ENCODE measurements around the gene PRR12.

Gene PRR12

DNA sequence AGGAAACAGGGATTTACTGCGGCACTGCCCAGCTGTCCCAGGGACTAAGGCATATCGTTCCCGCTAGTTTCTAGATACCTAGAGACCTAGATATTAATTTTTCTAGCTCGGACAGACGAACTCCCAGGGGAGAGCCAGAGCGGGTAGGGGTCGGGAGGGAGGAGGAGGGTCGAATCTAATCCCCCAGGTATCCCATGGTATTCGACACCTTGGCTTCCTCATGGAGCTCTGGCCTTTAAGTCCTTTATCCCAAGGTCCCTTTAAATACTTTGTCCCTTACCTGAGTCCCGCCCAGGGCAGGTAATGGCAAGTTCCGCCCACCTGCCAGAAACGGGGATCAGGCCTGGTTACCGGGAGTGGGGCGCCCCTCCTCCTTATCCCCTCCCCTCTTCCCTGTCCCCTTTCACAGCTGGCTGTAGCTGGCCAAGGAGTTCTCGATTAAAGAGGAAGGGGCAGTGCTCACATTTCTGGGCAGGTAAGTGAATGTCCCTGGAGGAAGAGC, 9.9 kb upstream of the PRR12 start, which contains the start of gene PRRG2:
Gene PRRG2, plus strand, starts transcription at position 310 of the 502 bp plus-strand sequence. CDS start 1,904 bp downstream, outside the sequence.
- no peak for DNase-seq
- no peaks in the 10 kb centered on the region for H3K27me3 ChIP-seq (ENCODE audit: insufficient read depth, low read length, poor library complexity)
- H4K20me1 ChIP-seq (ENCODE audit: insufficient read depth, low read length): 0 out of 2 replicates have a peak, but pooled peaks cover 2% of the 10 kb centered on the region
- no peak for TF ChIP-seq EZH2 (IDR thresholded peaks at IDR 0.05; ENCODE audit: borderline replicate concordance, low read depth, low read length, severe bottlenecking)
- TF ChIP-seq, protein P1, sequence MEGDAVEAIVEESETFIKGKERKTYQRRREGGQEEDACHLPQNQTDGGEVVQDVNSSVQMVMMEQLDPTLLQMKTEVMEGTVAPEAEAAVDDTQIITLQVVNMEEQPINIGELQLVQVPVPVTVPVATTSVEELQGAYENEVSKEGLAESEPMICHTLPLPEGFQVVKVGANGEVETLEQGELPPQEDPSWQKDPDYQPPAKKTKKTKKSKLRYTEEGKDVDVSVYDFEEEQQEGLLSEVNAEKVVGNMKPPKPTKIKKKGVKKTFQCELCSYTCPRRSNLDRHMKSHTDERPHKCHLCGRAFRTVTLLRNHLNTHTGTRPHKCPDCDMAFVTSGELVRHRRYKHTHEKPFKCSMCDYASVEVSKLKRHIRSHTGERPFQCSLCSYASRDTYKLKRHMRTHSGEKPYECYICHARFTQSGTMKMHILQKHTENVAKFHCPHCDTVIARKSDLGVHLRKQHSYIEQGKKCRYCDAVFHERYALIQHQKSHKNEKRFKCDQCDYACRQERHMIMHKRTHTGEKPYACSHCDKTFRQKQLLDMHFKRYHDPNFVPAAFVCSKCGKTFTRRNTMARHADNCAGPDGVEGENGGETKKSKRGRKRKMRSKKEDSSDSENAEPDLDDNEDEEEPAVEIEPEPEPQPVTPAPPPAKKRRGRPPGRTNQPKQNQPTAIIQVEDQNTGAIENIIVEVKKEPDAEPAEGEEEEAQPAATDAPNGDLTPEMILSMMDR (IDR thresholded peaks at IDR 0.05; ENCODE audit: borderline replicate concordance, extremely low read depth, low read length, poor library complexity, severe bottlenecking): no peak
- no peak for ATAC-seq (ENCODE audit: insufficient read depth, low read depth)
- H3K27ac ChIP-seq (ENCODE audit: low read length): peak within 1 kb of the TSS; percentile 81
- peak within 1 kb of the TSS; percentile 92 for H2AFZ ChIP-seq (ENCODE audit: low read depth, low read length)
- peak within 1 kb of the TSS; percentile 60 for H3K9ac ChIP-seq (ENCODE audit: low read depth, low read length)
- peaks cover 38% of the 10 kb centered on the region for H3K79me2 ChIP-seq (ENCODE audit: insufficient read depth, low read length)
- H3K36me3 ChIP-seq (ENCODE audit: insufficient read depth, low read length): peaks cover 8% of the 10 kb centered on the region
- peak within 1 kb of the TSS; percentile 37 to 67 for H3K4me3 ChIP-seq (ENCODE audit: low read depth in 1 of 2, low read length in 2 of 2)
- no peaks in the 10 kb centered on the region for H3K9me3 ChIP-seq (ENCODE audit: insufficient read depth, low read length, severe bottlenecking)
- peak within 1 kb of the TSS; percentile 81 for H3K4me2 ChIP-seq (ENCODE audit: insufficient read depth, low read length)
- peaks cover 21% of the 10 kb centered on the region for H3K4me1 ChIP-seq (ENCODE audit: insufficient read depth, low read length)

DNA sequence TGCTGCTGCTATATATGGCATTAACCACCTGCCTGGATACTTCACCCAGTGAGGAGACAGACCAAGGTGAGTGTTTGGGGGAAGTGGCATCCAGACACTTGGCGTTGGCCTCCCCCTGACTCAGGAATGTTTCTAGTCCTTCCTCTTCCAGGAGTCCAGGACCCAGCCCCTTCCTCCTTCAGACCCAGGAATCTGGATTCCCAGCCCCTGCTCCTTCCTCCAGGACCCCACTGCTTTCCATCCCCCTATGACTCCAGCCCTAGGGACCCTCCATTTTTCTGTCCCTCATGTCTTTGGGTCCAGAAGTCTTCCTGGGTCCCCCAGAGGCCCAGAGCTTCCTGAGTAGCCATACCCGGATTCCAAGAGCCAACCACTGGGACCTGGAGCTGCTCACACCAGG, 7.7 kb upstream of the PRR12 start:
- Histone ChIP-seq H3K27me3 (ENCODE audit: insufficient read depth, low read length, poor library complexity) (no peaks in the 10 kb centered on the region), H3K4me3 (ENCODE audit: low read depth in 1 of 2, low read length in 2 of 2) (no peak overlapping the region), H3K9ac (ENCODE audit: low read depth, low read length) (no peak overlapping the region), H3K27ac (ENCODE audit: low read length) (no peak overlapping the region), H2AFZ (ENCODE audit: low read depth, low read length) (no peak overlapping the region), H3K9me3 (ENCODE audit: insufficient read depth, low read length, severe bottlenecking) (no peaks in the 10 kb centered on the region), H3K4me1 (ENCODE audit: insufficient read depth, low read length) (peaks cover 21% of the 10 kb centered on the region), H4K20me1 (ENCODE audit: insufficient read depth, low read length) (no peaks in the 10 kb centered on the region), H3K4me2 (ENCODE audit: insufficient read depth, low read length) (no peak overlapping the region), H3K36me3 (ENCODE audit: insufficient read depth, low read length) (no peaks in the 10 kb centered on the region), H3K79me2 (ENCODE audit: insufficient read depth, low read length) (peaks cover 19% of the 10 kb centered on the region)
- ATAC-seq (ENCODE audit: insufficient read depth, low read depth) (no peak), DNase-seq (no peak)
- no peak for TF ChIP-seq EZH2 (IDR thresholded peaks at IDR 0.05; ENCODE audit: borderline replicate concordance, low read depth, low read length, severe bottlenecking)
- TF ChIP-seq, protein P1 (IDR thresholded peaks at IDR 0.05; ENCODE audit: borderline replicate concordance, extremely low read depth, low read length, poor library complexity, severe bottlenecking): no peak

DNA sequence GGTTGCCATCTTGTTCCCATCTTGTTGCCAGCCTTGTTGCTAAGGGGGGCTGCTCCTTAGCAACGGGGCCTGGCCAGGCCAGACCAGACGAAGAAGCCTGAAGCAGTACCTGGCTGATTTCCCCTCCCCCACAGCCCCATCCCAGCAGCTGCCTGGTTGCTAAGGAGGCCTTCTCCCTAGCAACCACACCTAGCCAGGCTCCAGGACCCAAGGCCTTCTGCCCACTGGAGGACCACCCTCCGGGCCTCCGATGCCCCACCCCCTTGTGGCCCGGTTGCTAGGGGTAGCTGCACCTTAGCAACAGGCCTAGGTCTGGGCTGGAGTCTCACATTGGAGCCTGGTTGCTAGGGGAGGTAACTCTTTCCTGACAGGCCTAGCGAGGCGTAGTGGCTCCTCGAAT, 6.0 kb upstream of the PRR12 start:
- Histone ChIP-seq H3K27ac (ENCODE audit: low read length) (no peak overlapping the region), H2AFZ (ENCODE audit: low read depth, low read length) (no peak overlapping the region), H4K20me1 (ENCODE audit: insufficient read depth, low read length) (peaks cover 3% of the 10 kb centered on the region; the same call in 1 of the 2 replicates), H3K9ac (ENCODE audit: low read depth, low read length) (no peak overlapping the region), H3K79me2 (ENCODE audit: insufficient read depth, low read length) (peaks cover 3% of the 10 kb centered on the region), H3K4me2 (ENCODE audit: insufficient read depth, low read length) (no peak overlapping the region), H3K4me3 (ENCODE audit: low read depth in 1 of 2, low read length in 2 of 2) (no peak overlapping the region), H3K4me1 (ENCODE audit: insufficient read depth, low read length) (peaks cover 8% of the 10 kb centered on the region), H3K36me3 (ENCODE audit: insufficient read depth, low read length) (no peaks in the 10 kb centered on the region), H3K27me3 (ENCODE audit: insufficient read depth, low read length, poor library complexity) (no peaks in the 10 kb centered on the region), H3K9me3 (ENCODE audit: insufficient read depth, low read length, severe bottlenecking) (no peaks in the 10 kb centered on the region)
- DNase-seq (no peak), ATAC-seq (ENCODE audit: insufficient read depth, low read depth) (no peak)
- TF ChIP-seq, protein P1 (IDR thresholded peaks at IDR 0.05; ENCODE audit: borderline replicate concordance, extremely low read depth, low read length, poor library complexity, severe bottlenecking): no peak
- TF ChIP-seq EZH2 (IDR thresholded peaks at IDR 0.05; ENCODE audit: borderline replicate concordance, low read depth, low read length, severe bottlenecking): no peak
